ENCODE data around the gene CASP2. TPM values are rescaled to one million over a fixed set of nuclear protein-coding genes. Genes with fewer than 3 reads are reported as not detected.

CASP2 gene
- total and polyA plus RNA-seq, 2 of the 8 experiments (the other 6 are each of a cell fraction or from before 2014, with no cell fraction given) = 23.7 to 35.3 TPM

DNA sequence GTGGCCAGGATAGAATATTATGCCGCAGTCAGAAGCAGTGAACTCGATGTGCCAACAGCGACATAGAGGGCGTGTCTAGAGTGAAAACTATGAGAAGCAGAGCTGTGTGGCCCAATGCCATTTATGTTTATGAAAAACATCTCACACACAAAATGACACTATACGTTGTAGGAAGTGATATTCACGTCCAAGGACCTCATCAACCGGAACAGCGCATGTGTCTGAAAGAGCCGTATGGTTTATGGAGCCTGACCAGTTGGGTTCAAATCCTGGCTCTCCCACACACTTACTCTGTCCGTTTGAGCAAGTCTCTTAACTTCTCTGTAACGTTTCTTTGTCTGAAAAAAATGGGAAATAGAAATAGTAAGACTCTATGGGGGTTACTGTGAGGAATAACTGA, 45.8 kb upstream of the CASP2 start (continued):
- TF ChIP-seq ASH2L (IDR thresholded peaks at IDR 0.05; ENCODE audit: low read length) = no peak
- no peak for TF ChIP-seq SIRT6 (IDR thresholded peaks at IDR 0.05; ENCODE audit: low read length)

Data from H1 (cell line).